Activated CD8-positive, alpha-beta memory T cell treated with anti-CD3 and anti-CD28 coated beads for 48 hours (primary cell): Measurements from ENCODE around the gene C14orf119.

Experiments
- DNase-seq, 3 experiments: peaks; one replicate each; pipeline ENCODE4 v3.0.0-alpha.2; 2020; ENCODE audit warnings: low read depth in 2 of 3, low spot score in 2 of 3

Gene C14orf119

GRCh38 chr14:23124337-23124954 lies 29.1 kb downstream of the C14orf119 start:
- DNase-seq: no peak

- DNase-seq: no peak
These were observed 29.7 kb downstream of the C14orf119 start for GRCh38 chr14:23125011-23125410.

GRCh38 chr14:23125933-23126524 lies 30.7 kb downstream of the C14orf119 start:
- DNase-seq: no peak

- DNase-seq: no peak
These were observed 31.4 kb downstream of the C14orf119 start for GRCh38 chr14:23126548-23127278.

GRCh38 chr14:23127861-23128260 lies 32.6 kb downstream of the C14orf119 start:
- DNase-seq: no peak

GRCh38 chr14:23128969-23129758 lies 33.9 kb downstream of the C14orf119 start:
- no peak for DNase-seq

- no peak for DNase-seq
These were observed 34.5 kb downstream of the C14orf119 start for GRCh38 chr14:23129759-23130316.

GRCh38 chr14:23130871-23131270 lies 35.6 kb downstream of the C14orf119 start:
- no peak for DNase-seq

- no peak for DNase-seq
These were observed 36.2 kb downstream of the C14orf119 start for GRCh38 chr14:23131482-23131881.

GRCh38 chr14:23132970-23133369 lies 37.7 kb downstream of the C14orf119 start:
- DNase-seq: no peak

GRCh38 chr14:23136566-23137133 lies 41.3 kb downstream of the C14orf119 start:
- no peak for DNase-seq

GRCh38 chr14:23137192-23137812 lies 42.0 kb downstream of the C14orf119 start:
- no peak for DNase-seq

- no peak for DNase-seq
These were observed 42.7 kb downstream of the C14orf119 start for GRCh38 chr14:23137813-23138535.

GRCh38 chr14:23139874-23140273 lies 44.6 kb downstream of the C14orf119 start:
- no peak for DNase-seq

- DNase-seq: no peak
These were observed 45.1 kb downstream of the C14orf119 start for GRCh38 chr14:23140371-23140770.

GRCh38 chr14:23141706-23142444 lies 46.6 kb downstream of the C14orf119 start:
- DNase-seq: no peak

GRCh38 chr14:23142826-23143225 lies 47.5 kb downstream of the C14orf119 start:
- no peak for DNase-seq

- DNase-seq: no peak
These were observed 48.6 kb downstream of the C14orf119 start for GRCh38 chr14:23143911-23144310.

GRCh38 chr14:23145794-23146350 lies 50.6 kb downstream of the C14orf119 start:
- no peak for DNase-seq
